Subcutaneous adipose tissue (tissue), 4 donors: ENCODE results near the gene KIF26B. TPM values are rescaled to one million over a fixed set of nuclear protein-coding genes. Genes with fewer than 3 reads are reported as not detected.

Experiments used
- total RNA-seq, 4 donors: library from RNA; depleted of rRNA; stranded (reverse); fragments of >200 nt; gene quantifications; one replicate each; pipeline ENCODE4 v1.1.0, GENCODE V29; 2016
- TF ChIP-seq, protein P1 (sequence below): fragments of 450-650 bp; IDR thresholded peaks from one replicate; pipeline ENCODE4 v1.5.1; 2016; ENCODE audit warnings: low read depth, mild to moderate bottlenecking, control low read depth, antibody characterized with exemption, moderate library complexity

Gene KIF26B
- total RNA-seq, 4 donors from 2014 or later, result under 0.01 to 0.16 (median under 0.01) TPM

DNA sequence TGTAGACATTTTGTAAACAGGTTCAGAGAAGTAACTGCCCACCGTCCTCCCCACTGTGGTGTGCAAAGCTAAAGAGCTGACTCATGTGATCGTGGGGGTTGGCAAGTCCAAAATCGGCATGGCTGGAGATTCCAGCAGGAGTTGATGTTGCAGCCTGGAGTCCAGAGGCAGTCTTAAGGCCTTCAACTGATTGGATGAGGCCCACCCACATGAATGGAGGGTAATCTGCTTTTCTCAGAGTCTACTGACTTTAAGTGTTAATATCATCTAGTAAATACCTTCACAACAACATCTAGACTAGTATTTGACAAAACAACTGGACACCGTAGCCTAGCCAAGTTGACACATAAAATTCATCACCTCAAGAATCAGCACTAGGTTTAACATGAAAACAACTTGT is 281.6 kb downstream of the KIF26B start:
- TF ChIP-seq, protein P1, sequence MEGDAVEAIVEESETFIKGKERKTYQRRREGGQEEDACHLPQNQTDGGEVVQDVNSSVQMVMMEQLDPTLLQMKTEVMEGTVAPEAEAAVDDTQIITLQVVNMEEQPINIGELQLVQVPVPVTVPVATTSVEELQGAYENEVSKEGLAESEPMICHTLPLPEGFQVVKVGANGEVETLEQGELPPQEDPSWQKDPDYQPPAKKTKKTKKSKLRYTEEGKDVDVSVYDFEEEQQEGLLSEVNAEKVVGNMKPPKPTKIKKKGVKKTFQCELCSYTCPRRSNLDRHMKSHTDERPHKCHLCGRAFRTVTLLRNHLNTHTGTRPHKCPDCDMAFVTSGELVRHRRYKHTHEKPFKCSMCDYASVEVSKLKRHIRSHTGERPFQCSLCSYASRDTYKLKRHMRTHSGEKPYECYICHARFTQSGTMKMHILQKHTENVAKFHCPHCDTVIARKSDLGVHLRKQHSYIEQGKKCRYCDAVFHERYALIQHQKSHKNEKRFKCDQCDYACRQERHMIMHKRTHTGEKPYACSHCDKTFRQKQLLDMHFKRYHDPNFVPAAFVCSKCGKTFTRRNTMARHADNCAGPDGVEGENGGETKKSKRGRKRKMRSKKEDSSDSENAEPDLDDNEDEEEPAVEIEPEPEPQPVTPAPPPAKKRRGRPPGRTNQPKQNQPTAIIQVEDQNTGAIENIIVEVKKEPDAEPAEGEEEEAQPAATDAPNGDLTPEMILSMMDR, result no peak

DNA sequence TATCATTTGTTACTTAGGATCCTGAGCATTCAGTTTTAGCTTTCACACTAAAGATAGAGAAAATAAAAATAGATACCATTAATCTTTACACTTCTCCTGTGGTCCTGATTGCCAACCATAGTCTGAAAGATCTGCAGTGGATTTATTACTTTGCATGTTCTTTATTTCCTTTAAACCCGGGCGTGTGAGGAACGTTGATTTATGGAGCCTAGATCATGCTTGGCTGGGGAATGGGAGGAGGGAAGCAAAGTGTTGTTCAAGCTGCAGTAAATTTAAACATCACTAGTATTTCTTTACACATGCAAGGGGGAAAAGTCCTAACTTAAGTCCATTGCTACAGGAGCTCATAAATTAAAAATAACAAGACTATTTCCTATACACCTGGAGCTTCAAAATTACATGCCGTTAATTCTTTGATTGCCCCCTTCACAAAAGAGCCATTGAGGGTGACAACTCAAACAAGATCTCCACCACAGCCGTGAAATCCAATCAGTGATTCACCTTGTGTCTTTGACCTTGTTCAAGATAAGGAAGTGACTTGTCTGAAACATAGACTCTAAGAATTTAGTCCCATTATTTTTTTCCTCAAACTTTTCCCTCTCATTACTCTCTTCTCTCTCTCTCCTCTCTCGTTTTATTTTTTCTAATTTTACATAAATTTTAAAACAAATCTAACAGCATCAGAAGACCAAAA is 282.7 kb downstream of the KIF26B start:
- TF ChIP-seq, protein P1, result no peak

DNA sequence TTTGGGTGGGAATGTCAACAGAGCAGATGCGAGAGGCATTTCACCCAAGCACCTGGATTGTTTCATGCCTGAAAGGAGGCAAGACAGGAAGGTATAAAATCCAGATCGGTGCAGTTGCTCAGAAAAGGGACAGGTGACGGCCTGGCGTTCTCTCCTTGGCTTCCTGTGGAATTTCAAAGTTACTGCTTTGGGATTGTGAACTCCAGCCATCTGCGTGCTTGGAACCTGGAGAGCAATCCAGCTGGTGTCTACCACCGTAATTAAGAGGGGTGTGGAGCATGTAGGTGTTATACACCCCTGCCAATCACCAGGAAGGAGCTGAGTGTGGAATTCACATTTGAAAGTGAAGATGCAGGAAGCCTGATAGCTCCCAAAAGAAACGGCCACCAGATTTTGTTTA is 286.1 kb downstream of the KIF26B start:
- TF ChIP-seq, protein P1, result no peak

DNA sequence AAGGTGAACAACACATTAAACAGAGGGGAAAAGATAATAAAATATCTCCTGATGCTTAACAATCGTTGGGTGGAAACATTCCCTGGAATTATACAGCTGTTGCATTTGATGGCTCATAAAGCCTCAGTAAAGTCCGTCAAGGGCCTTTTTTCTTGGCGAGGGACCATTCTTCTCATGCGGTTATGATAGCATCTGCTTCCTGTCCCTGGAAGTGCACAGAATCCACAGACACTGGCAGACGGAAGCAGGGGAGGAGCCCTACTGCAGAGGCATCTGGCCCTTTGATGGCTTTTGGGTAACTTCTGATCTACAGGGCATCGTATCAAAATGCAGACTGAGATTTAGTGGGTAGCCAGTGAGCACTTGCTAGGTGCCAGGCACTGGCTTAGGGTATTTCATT is 286.9 kb downstream of the KIF26B start:
- TF ChIP-seq, protein P1, result no peak

DNA sequence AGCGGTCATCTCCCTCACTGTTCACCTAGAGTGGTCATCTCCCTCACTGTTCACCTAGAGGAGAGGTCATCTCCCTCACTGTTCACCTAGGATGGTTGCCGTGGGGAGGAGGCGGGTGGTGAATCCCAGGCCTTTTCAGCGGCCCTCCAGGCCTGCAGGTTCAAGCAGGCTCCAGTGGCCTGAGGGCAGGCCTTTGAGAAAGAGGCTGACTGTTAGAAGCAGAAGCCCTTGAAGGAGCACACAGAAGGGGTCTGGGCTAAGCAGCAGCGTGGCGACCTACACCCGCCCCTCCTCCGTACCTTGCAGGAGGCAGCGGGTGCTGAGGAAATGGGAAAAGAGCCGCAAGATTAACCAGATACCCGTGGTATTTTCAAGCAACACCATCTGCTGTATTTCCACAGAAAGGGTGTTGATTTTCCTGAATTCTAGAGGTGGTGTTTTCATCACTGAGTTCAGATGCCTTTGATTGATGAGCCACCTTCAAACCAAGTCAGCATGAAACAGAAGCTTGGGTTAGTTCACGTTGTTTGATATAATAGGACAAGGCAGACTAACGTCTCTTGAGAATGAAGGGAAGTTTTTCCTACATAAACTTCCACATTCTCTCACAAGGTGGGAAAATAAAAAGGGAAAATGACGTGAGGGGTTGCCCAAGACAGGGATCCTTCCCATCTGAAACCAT is 289.5 kb downstream of the KIF26B start:
- TF ChIP-seq, protein P1, result no peak

DNA sequence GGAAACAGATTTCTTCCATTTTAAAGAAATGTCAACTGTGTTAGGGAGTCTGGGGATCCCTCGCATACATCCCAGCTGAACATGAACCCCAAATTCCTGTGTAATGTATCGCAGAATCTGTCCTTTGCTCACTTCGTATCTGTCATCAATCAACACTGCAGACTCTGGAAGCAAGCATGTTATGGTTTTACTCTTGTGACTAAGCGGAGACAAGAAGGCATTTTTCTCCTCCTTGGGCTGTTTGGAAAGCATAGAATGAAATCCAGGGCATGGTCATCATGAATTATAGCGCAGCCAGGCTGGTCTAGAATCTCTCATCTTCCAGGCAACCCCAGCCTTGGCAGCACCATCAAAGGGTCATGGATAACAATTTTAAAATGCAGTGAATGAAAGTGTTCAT is 290.2 kb downstream of the KIF26B start:
- TF ChIP-seq, protein P1, result no peak

DNA sequence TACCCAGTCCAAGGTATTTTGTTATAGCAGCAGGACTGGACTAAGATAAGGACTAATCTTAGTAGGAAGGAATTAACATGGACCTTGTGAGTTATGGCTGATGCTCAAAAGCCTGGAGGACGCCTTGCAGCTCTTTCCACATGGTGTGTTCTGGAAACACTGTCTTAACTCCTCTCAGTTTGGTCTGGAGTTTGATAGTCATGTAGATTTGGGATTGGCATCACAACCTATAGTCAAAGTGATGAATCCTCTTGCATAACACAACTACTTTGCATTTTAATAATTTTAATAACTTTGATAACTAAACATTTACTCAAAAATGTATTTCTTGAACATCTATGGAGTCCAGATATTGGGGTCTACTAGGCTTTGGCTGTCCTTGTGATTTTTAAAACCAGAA is 293.7 kb downstream of the KIF26B start:
- TF ChIP-seq, protein P1, result no peak
